Hepatic stellate cell (primary cell): Measurements from ENCODE around the gene ATP11B.
"Not testable (repeated sequence)": the region's sequence is repeated elsewhere in the genome, so short reads cannot be mapped to it uniquely, and the experiment has no call there.

Experiments
- DNase-seq: peaks from one replicate; pipeline ENCODE4 v3.0.0; 2011; ENCODE audit warnings: low spot score

Gene ATP11B

GRCh38 chr3:182795389-182795782 is 2.1 kb downstream of the ATP11B start:
- no peak for DNase-seq

GRCh38 chr3:182796310-182796709 is 3.0 kb downstream of the ATP11B start:
- DNase-seq, result no peak

GRCh38 chr3:182797876-182798275 is 4.6 kb downstream of the ATP11B start:
- no peak for DNase-seq

- not testable (repeated sequence) for DNase-seq
Measured at GRCh38 chr3:182799143-182799542, 5.8 kb downstream of the ATP11B start.

- DNase-seq, result no peak
Measured at GRCh38 chr3:182800508-182800907, 7.2 kb downstream of the ATP11B start.

GRCh38 chr3:182802413-182803390 is 9.4 kb downstream of the ATP11B start:
- DNase-seq, result no peak

GRCh38 chr3:182803596-182803995 is 10.3 kb downstream of the ATP11B start:
- DNase-seq, result no peak

GRCh38 chr3:182807061-182807460 is 13.8 kb downstream of the ATP11B start:
- no peak for DNase-seq

GRCh38 chr3:182808041-182808770 is 14.9 kb downstream of the ATP11B start:
- DNase-seq, result no peak

GRCh38 chr3:182809531-182809930 is 16.2 kb downstream of the ATP11B start:
- DNase-seq, result no peak

GRCh38 chr3:182810574-182811268 is 17.4 kb downstream of the ATP11B start:
- DNase-seq, result no peak

GRCh38 chr3:182811269-182811596 is 17.9 kb downstream of the ATP11B start:
- no peak for DNase-seq

GRCh38 chr3:182812123-182812522 is 18.8 kb downstream of the ATP11B start:
- DNase-seq, result no peak

- DNase-seq, result no peak
Measured at GRCh38 chr3:182814419-182815062, 21.2 kb downstream of the ATP11B start.

- DNase-seq, result no peak
Measured at GRCh38 chr3:182816181-182816580, 22.9 kb downstream of the ATP11B start.

- DNase-seq, result no peak
Measured at GRCh38 chr3:182818296-182818978, 25.1 kb downstream of the ATP11B start.

- no peak for DNase-seq
Measured at GRCh38 chr3:182821221-182821981, 28.1 kb downstream of the ATP11B start.

- not testable (repeated sequence) for DNase-seq
Measured at GRCh38 chr3:182822260-182822659, 29.0 kb downstream of the ATP11B start.

GRCh38 chr3:182824957-182825356 is 31.7 kb downstream of the ATP11B start:
- no peak for DNase-seq

GRCh38 chr3:182829761-182830405 is 36.6 kb downstream of the ATP11B start:
- DNase-seq, result no peak
